IMR-90 (cell line): ENCODE measurements around the gene ANKRD37. TPM values are rescaled to one million over a fixed set of nuclear protein-coding genes. Genes with fewer than 3 reads are reported as not detected.

ENCODE experiments used
- ATAC-seq: fragments of 200-7000 bp; cut with Tn5 transposase; 2 replicates; pipeline ENCODE4 v1.9.1; 2020; ENCODE audit warnings: low read depth, mild to moderate bottlenecking, moderate library complexity
- BruUV-seq: library from RNA; stranded (reverse); fragments of 400-500 nt; replicated peaks from 2 replicates; lab custom pipeline; 2021; lab: Mats Ljungman, UMichigan
- CTCF ChIA-PET: fragments of 300-600 bp; formaldehyde crosslinking; extraction: SDS; loops from one replicate; lab custom pipeline; 2021; ENCODE audit warnings: antibody characterized with exemption; lab: Yijun Ruan, JAX
- POLR2A ChIA-PET: fragments of 300-600 bp; sonication (Branson Sonifier 250); formaldehyde crosslinking; loops from one replicate; lab custom pipeline; 2022; ENCODE audit warnings: antibody characterized with exemption; ENCODE audit not compliant: unreplicated experiment; lab: Charles Lee
- DNase-seq: peaks from one replicate; pipeline ENCODE4 v3.0.0; 2013
- H2AFZ ChIP-seq: replicated peaks from 2 replicates; pipeline ENCODE3; 2013; ENCODE audit warnings: low read length, mild to moderate bottlenecking; ENCODE audit not compliant: poor library complexity
- H2AK5ac ChIP-seq: 2 replicates; pipeline ENCODE4 v1.6.1; 2013; ENCODE audit warnings: low read depth, low read length, inconsistent platforms
- H2AK9ac ChIP-seq: replicated peaks from 2 replicates; pipeline ENCODE3; 2013; ENCODE audit warnings: mild to moderate bottlenecking, low read depth, low read length, moderate library complexity; ENCODE audit not compliant: poor library complexity
- H2BK120ac ChIP-seq: 2 replicates; pipeline ENCODE4 v1.6.1; 2013; ENCODE audit warnings: low read depth, low read length, inconsistent platforms
- H2BK15ac ChIP-seq: 3 replicates; pipeline ENCODE4 v1.6.1; 2013; ENCODE audit warnings: low read depth, low read length, inconsistent platforms
- H2BK20ac ChIP-seq: 2 replicates; pipeline ENCODE4 v1.6.1; 2013; ENCODE audit warnings: low read depth, mild to moderate bottlenecking, inconsistent platforms, low read length, moderate library complexity
- H2BK5ac ChIP-seq: 2 replicates; pipeline ENCODE4 v1.6.1; 2013; ENCODE audit warnings: mild to moderate bottlenecking, low read depth, low read length, inconsistent platforms; ENCODE audit not compliant: poor library complexity, severe bottlenecking
- H3K14ac ChIP-seq: replicated peaks from 2 replicates; pipeline ENCODE4 v1.6.1; 2013; ENCODE audit warnings: low read depth, low read length, inconsistent platforms
- H3K18ac ChIP-seq: 2 replicates; pipeline ENCODE4 v1.6.1; 2013; ENCODE audit warnings: low read depth, low read length, control low read depth
- H3K23ac ChIP-seq: 2 replicates; pipeline ENCODE4 v1.6.1; 2013; ENCODE audit warnings: low read depth, low read length, inconsistent platforms
- H3K27ac ChIP-seq: 2 replicates; pipeline ENCODE4 v1.5.1; 2013; ENCODE audit warnings: mild to moderate bottlenecking, control low read depth, low read length; ENCODE audit not compliant: insufficient read depth
- H3K27me3 ChIP-seq: 2 replicates; pipeline ENCODE4 v1.6.1; 2013; ENCODE audit warnings: low read length; ENCODE audit not compliant: control insufficient read depth, insufficient read depth
- H3K36me3 ChIP-seq: 2 replicates; pipeline ENCODE4 v1.6.1; 2013; ENCODE audit warnings: low read length, mixed read lengths; ENCODE audit not compliant: control insufficient read depth, insufficient read depth
- H3K4ac ChIP-seq: 2 replicates; pipeline ENCODE4 v1.6.1; 2013; ENCODE audit warnings: low read depth, low read length, inconsistent platforms
- H3K4me1 ChIP-seq: 2 replicates; pipeline ENCODE4 v1.6.1; 2013; ENCODE audit warnings: low read length, mixed read lengths; ENCODE audit not compliant: control insufficient read depth, insufficient read depth
- H3K4me2 ChIP-seq: 2 replicates; pipeline ENCODE4 v1.6.1; 2013; ENCODE audit warnings: low read depth, mild to moderate bottlenecking, control low read depth, low read length, moderate library complexity
- H3K4me3 ChIP-seq: 2 replicates; pipeline ENCODE4 v1.5.1; 2013; ENCODE audit warnings: low read depth, mild to moderate bottlenecking, control low read depth, low read length, moderate library complexity; ENCODE audit not compliant: insufficient read depth
- H3K56ac ChIP-seq: 2 replicates; pipeline ENCODE4 v1.6.1; 2013; ENCODE audit warnings: low read length, inconsistent platforms; ENCODE audit not compliant: insufficient read depth; ENCODE audit errors: extremely low read depth
- H3K79me1 ChIP-seq, 2 experiments: 2 replicates each; pipeline ENCODE4 v1.6.1; 2013; ENCODE audit warnings: low read length in 2 of 2, inconsistent platforms in 1 of 2, low read depth in 1 of 2
- H3K9ac ChIP-seq: 2 replicates; pipeline ENCODE4 v1.6.1; 2013; ENCODE audit warnings: low read depth, low read length, control low read depth
- H3K9me1 ChIP-seq: 2 replicates; pipeline ENCODE4 v1.6.1; 2013; ENCODE audit warnings: low read length, inconsistent platforms; ENCODE audit not compliant: insufficient read depth
- H3K9me3 ChIP-seq: 2 replicates; pipeline ENCODE4 v1.6.1; 2013; ENCODE audit warnings: low read length; ENCODE audit not compliant: control insufficient read depth, insufficient read depth
- H4K20me1 ChIP-seq: 2 replicates; pipeline ENCODE4 v1.6.1; 2013; ENCODE audit warnings: low read length, inconsistent platforms; ENCODE audit not compliant: insufficient read depth
- H4K5ac ChIP-seq: 2 replicates; pipeline ENCODE4 v1.6.1; 2013; ENCODE audit warnings: mild to moderate bottlenecking, low read depth, low read length, control low read depth
- H4K8ac ChIP-seq, 2 experiments: 2 replicates each; pipeline ENCODE4 v1.6.1; 2013; ENCODE audit warnings: low read depth in 2 of 2, low read length in 2 of 2, control low read depth in 1 of 2, inconsistent platforms in 1 of 2
- H4K91ac ChIP-seq: 2 replicates; pipeline ENCODE4 v1.6.1; 2013; ENCODE audit warnings: low read depth, low read length, inconsistent platforms; ENCODE audit not compliant: insufficient read depth
- RFX5 ChIP-seq: IDR thresholded peaks from 2 replicates; pipeline ENCODE4 v1.8.0; 2012; ENCODE audit warnings: low read depth, mild to moderate bottlenecking, low read length, moderate library complexity
- WGBS, 2 experiments: methylation state at CpG; one replicate each; pipeline versions ENCODE4 v1.1.5 to v1.1.7; 2013; ENCODE audit warnings: missing lambda C conversion rate in 2 of 2; ENCODE audit not compliant: insufficient read length in 1 of 2; ENCODE audit errors: extremely low coverage in 2 of 2; 5-methylcytosine and 5-hydroxymethylcytosine counted together
- dilution Hi-C: fragments of 300-500 bp; cut with HindIII; formaldehyde crosslinking; loops from one replicate; pipeline ENCODE4 v1.14.3; 2018; ENCODE audit warnings: low sequenced_read_pairs; ENCODE audit not compliant: unreplicated experiment
- in situ Hi-C: fragments of 300-500 bp; cut with MboI; formaldehyde crosslinking; loops from 3 replicates; pipeline ENCODE4 v1.14.3; 2019; ENCODE audit warnings: low sequenced_read_pairs, inconsistent platforms, mixed read lengths
- intact Hi-C: fragments of 100-400 bp; cut with micrococcal nuclease; formaldehyde crosslinking; loops from 2 replicates; pipeline ENCODE4 v1.10.0; 2022
- polyA plus RNA-seq, 3 experiments: library from polyadenylated mRNA; depleted of rRNA; stranded (reverse); fragments of >200 nt; gene quantifications; 2 replicates each; pipeline ENCODE4 v1.2.3, GENCODE V29; 2012; ENCODE audit warnings: low replicate concordance in 1 of 3
- total RNA-seq: library from RNA; depleted of rRNA; stranded (reverse); fragments of >200 nt; gene quantifications from 2 replicates; pipeline ENCODE4 v1.2.3, GENCODE V29; 2012

Gene ANKRD37
- total and polyA plus RNA-seq, 2 of the 4 experiments (the other 2 are of a cell fraction): 7.1 to 8.2 TPM

DNA sequence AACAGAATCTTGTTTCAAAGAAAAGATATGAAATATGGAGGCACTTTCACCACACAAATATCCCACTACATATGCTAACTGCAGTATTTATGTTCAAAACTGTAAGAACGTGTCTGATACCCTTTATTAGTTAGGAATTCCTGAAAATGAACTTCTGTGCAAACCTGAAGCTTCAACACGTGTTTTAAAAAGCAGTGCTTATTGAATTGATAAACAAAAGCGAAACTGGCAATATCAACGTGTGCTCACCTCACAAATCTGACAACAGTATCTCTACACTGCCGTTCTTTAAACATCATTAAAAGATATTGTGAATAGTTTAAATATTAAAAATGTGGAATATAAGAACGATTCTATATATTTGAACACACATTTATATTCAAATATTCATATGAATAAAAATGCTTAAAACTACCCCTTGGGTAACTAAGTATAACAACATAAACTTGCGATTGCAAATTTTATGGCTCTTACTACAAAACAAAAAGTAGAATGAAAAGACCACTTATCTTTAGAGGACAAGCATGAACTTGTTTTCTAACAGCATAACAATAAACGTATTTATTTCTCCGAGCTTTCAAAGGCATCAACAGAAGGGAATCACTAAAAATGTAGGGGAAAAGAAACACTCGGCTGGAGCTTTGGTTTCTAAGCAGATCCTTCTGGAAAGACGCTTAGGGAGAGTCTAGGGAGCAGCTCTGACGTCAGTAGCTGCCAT is 1.2 kb upstream of the ANKRD37 start, which contains the start of gene LRP2BP:
TSS of gene LRP2BP (minus strand) at position 687 of the 718 bp plus-strand sequence. CDS start 17,738 bp downstream, outside the sequence.
- ChIA-PET CTCF (interaction anchor here (1.0 kb wide), 1 partner anchor 9 kb away, joined by 3 read pairs; no protein-coding TSS in a partner anchor), POLR2A (interaction anchor here (0.7 to 0.9 kb wide), 2 partner anchors 8 to 943 kb away, joined by 3 to 4 read pairs; no protein-coding TSS in a partner anchor)
- peak within 1 kb of the TSS; percentile 60 for H4K5ac ChIP-seq
- H2BK15ac ChIP-seq: peak within 1 kb of the TSS; percentile 9; the same call in 1 of the 3 replicates
- H2AK5ac ChIP-seq: peak within 1 kb of the TSS; percentile 53; the same call in 1 of the 2 replicates
- no peaks in the 10 kb centered on the region for H3K27me3 ChIP-seq
- peak within 1 kb of the TSS; percentile 66 for H3K27ac ChIP-seq
- dilution Hi-C loops (no loop called here), intact Hi-C loops (loop anchor here (1.0 kb wide), 2 partner anchors 72 to 185 kb away; no protein-coding TSS in a partner anchor), in situ Hi-C loops (no loop called here)
- peak within 1 kb of the TSS; percentile 95 for H2AK9ac ChIP-seq
- peak within 1 kb of the TSS; percentile 74 for H3K56ac ChIP-seq
- H3K9me1 ChIP-seq: no peaks in the 10 kb centered on the region
- H3K4ac ChIP-seq: peak within 1 kb of the TSS; percentile 74
- H3K23ac ChIP-seq: peak within 1 kb of the TSS; percentile 85
- peak within 1 kb of the TSS; percentile 94 for H3K4me2 ChIP-seq
- peak within 1 kb of the TSS; percentile 55 for H2BK120ac ChIP-seq
- H3K18ac ChIP-seq: peak within 1 kb of the TSS; percentile 37
- WGBS, 2 experiments: 0% methylated on average over 2 of the region's 12 CpGs; no CpG with 5 or more reads in 1 of the 2 experiments
- no peaks in the 10 kb centered on the region for H4K20me1 ChIP-seq
- TF ChIP-seq RFX5: no peak
- peak within 1 kb of the TSS; percentile 83 for H2BK5ac ChIP-seq
- DNase-seq (no peak), ATAC-seq (no peak)
- H2AFZ ChIP-seq: peak within 1 kb of the TSS; percentile 96
- peak within 1 kb of the TSS; percentile 76 for H4K91ac ChIP-seq
- no peaks in the 10 kb centered on the region for H3K9me3 ChIP-seq
- H3K36me3 ChIP-seq: peaks cover 4% of the 10 kb centered on the region; the same call in 1 of the 2 replicates
- peak within 1 kb of the TSS; percentile 78 to 88 for H4K8ac ChIP-seq
- H2BK20ac ChIP-seq: no peak within 1 kb of the TSS
- H3K4me3 ChIP-seq: peak within 1 kb of the TSS; percentile 71
- peaks cover 3% of the 10 kb centered on the region; the same call in 1 of the 2 replicates for H3K4me1 ChIP-seq
- H3K9ac ChIP-seq: peak within 1 kb of the TSS; percentile 72
- no TSS peak for BruUV-seq
- peak within 1 kb of the TSS; percentile 79 for H3K14ac ChIP-seq
- H3K79me1 ChIP-seq: peaks cover 3 to 7% of the 10 kb centered on the region in 2 experiments; a peak in 3 of 4 replicates
